Stimulated activated memory B cell treated with anti-CD40 and anti-IgM and Interleukin-4, amounts not matched to agents 10 μg/mL and 1 μg/mL and 100 μg/mL, for 72 hours (primary cell): Measurements from ENCODE around the gene GOLGB1.

Experiments used
- ATAC-seq: fragments of 150-1000 bp; cut with Tn5 transposase; 2 replicates; pipeline ENCODE4 v1.10.0; 2021
- H3K27ac Mint-ChIP-seq: one replicate; pipeline ENCODE4 v1.8.0; 2022; ENCODE audit warnings: mild to moderate bottlenecking, mixed read lengths
- H3K27me3 Mint-ChIP-seq: one replicate; pipeline ENCODE4 v1.8.0; 2022; ENCODE audit warnings: mixed read lengths
- H3K36me3 Mint-ChIP-seq: one replicate; pipeline ENCODE4 v1.8.0; 2022; ENCODE audit warnings: mixed read lengths
- H3K4me1 Mint-ChIP-seq: one replicate; pipeline ENCODE4 v1.8.0; 2022; ENCODE audit warnings: mixed read lengths
- H3K4me3 Mint-ChIP-seq: one replicate; pipeline ENCODE4 v1.8.0; 2022; ENCODE audit warnings: mild to moderate bottlenecking, moderate library complexity, mixed read lengths
- H3K9me3 Mint-ChIP-seq: one replicate; pipeline ENCODE4 v1.8.0; 2022; ENCODE audit warnings: mixed read lengths

GOLGB1 gene

DNA sequence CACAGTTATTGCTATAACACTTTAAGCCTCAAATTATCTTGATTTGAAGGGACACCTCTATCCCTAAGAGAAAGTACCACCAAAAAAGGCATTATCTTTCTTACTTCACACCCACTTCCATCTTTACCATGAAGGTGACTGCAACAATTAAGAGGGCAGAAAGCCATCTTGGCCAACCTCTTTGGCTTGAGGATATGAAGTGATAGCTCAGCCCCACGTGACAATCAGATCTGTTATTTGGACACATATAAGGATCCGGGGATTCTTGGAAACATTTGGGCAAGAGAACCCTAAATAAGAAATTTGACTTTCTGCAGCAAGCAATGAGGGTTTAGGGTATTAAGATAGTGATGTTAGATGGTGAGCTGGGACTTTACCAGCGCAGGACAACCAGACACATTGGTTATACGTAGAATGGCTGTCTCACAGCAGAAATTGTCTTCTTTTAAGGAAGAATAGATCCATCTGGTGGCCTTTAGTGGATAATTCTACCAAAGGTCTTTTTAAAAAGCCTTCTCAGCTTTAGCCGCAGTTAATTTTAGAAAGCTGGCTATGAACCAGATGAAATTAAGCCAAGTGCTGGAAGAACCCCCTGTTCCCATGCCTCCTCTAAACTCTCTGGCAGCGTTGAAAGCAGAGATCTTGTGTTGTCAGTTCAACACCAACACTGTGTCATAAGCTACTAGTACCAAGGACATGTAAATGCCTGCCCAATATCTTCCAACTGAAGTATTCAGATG is 101.2 kb downstream of the GOLGB1 start:
- peaks cover 15% of the 10 kb centered on the region for H3K4me1 Mint-ChIP-seq
- H3K27ac Mint-ChIP-seq, result no peak overlapping the region
- peaks cover 51% of the 10 kb centered on the region for H3K36me3 Mint-ChIP-seq
- H3K4me3 Mint-ChIP-seq, result no peak overlapping the region
- ATAC-seq, result no peak
- no peaks in the 10 kb centered on the region for H3K27me3 Mint-ChIP-seq
- no peaks in the 10 kb centered on the region for H3K9me3 Mint-ChIP-seq

DNA sequence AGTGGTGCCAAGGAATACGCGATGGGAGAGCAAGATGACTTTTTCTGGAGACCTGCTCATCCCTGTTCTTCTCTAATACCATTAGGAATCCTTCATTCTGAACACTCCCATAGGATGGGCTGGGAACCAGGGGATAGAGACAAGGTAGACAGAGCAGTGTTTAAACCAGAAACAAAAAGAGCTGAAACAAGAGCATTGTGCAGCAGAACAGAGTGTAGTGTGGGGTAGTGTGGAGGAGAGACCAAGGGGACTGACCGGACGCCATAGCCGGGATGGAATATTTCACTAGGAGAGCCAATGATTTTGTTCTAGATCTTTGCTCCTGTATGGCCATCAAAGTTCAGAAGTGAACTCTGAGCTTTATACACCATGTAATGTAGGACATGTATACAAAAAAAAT is 104.5 kb downstream of the GOLGB1 start:
- peaks cover 12% of the 10 kb centered on the region for H3K4me1 Mint-ChIP-seq
- H3K27me3 Mint-ChIP-seq, result no peaks in the 10 kb centered on the region
- ATAC-seq, result no peak
- peaks cover 65% of the 10 kb centered on the region for H3K36me3 Mint-ChIP-seq
- no peak overlapping the region for H3K4me3 Mint-ChIP-seq
- H3K9me3 Mint-ChIP-seq, result no peaks in the 10 kb centered on the region
- H3K27ac Mint-ChIP-seq, result peak overlapping the region; percentile 9

DNA sequence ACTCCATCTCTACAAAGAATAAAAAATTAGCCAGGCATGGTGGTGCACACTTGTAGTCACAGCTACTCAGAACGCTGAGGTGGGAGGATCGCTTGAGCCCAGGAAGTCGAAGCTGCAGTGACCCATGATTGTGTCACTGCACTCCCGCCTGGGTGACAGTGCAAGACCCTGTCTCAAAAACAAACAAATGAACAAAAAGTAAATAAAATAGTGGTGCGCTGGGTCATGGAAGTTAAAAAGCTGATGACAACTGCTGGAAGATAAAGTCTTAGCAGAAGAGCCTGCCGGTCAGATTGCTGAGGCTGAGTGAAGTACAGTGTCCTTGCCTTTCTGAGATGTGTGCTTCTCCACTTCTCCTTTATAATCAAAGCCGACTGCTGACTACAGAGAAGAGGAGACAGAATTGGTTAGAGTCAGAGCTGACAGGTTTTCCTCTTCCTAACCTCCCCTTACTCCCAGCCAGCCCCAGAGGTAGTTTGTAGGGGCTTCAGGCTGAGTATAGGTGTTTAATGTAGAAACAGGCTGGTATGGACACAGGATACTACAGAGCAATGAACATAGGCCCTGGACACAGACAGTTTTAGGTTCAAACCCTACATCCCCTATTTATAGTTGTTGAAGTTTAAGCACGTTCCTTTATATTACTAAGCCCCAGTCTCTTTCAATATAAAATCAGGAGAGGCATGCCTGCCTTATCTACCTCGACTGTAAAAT is 106.8 kb downstream of the GOLGB1 start:
- H3K4me3 Mint-ChIP-seq, result no peak overlapping the region
- H3K36me3 Mint-ChIP-seq, result peaks cover 81% of the 10 kb centered on the region
- H3K27me3 Mint-ChIP-seq, result no peaks in the 10 kb centered on the region
- no peaks in the 10 kb centered on the region for H3K9me3 Mint-ChIP-seq
- ATAC-seq, result no peak
- peaks cover 20% of the 10 kb centered on the region for H3K4me1 Mint-ChIP-seq
- H3K27ac Mint-ChIP-seq, result no peak overlapping the region

DNA sequence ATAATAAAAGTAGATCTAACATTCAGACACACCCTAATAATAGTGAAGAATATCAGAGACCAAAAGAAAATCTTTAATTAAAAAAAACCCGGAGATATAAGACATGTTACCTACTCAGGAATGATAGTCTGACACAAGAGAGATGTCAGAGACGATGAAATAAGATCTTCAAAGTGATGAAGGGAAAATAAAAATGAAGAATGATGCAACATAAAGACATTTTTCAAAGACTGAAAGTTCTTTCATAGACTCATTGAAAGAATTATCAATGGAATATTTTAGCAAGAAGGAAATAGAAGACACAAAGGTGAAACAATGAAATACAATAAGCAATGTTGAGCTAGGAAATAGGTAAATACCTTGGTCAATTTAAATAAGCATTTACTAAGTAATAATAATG is 108.4 kb downstream of the GOLGB1 start:
- Mint-ChIP-seq H3K27ac (peak overlapping the region; percentile 62), H3K4me1 (peaks cover 31% of the 10 kb centered on the region), H3K36me3 (peaks cover 89% of the 10 kb centered on the region), H3K9me3 (no peaks in the 10 kb centered on the region), H3K27me3 (no peaks in the 10 kb centered on the region), H3K4me3 (no peak overlapping the region)
- ATAC-seq, result no peak

DNA sequence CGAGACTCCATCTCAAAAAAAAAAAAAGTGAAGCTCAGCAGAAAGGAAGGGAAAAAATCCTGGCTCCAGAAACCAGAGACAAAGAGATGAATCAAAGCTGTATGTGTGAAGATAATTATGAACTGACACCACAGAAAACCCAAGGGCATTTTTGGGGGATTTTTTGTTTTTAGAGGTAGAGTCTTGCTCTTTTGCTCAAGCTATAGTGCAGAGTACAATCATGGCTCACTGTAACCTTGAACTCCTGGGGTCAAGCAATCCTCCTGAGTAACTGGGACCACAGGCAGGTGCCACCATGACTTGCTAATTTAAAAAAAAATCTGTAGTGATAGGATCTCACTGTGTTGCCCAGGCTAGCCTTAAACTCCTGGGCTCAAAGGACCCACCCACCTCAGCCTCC is 111.6 kb downstream of the GOLGB1 start:
- Mint-ChIP-seq H3K4me3 (no peak overlapping the region), H3K36me3 (peaks cover 97% of the 10 kb centered on the region), H3K9me3 (no peaks in the 10 kb centered on the region), H3K27me3 (no peaks in the 10 kb centered on the region), H3K4me1 (peaks cover 31% of the 10 kb centered on the region), H3K27ac (peak overlapping the region; percentile 56)
- peak; percentile 48 for ATAC-seq

DNA sequence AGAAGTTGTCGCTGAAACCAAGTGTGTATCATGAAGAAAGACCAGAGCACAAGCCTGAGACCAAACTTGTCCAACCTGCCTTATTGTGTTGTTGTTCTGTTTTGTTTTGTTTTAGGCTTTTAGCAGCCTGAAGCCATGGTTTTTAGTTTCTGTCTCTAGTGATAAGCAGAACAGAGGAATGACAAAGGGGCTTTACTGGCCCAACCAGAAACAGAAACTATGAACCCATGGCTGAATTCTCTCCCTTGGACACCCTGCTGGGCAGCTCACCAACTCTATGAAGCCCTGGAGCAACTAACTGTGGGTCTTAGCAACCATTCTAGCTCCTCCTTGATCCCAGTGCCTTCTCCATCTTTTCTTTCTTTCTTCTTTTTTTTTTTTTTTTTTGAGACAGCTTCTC is 119.2 kb downstream of the GOLGB1 start:
- peak overlapping the region; percentile 82 for H3K27ac Mint-ChIP-seq
- H3K4me3 Mint-ChIP-seq, result no peak overlapping the region
- no peak for ATAC-seq

DNA sequence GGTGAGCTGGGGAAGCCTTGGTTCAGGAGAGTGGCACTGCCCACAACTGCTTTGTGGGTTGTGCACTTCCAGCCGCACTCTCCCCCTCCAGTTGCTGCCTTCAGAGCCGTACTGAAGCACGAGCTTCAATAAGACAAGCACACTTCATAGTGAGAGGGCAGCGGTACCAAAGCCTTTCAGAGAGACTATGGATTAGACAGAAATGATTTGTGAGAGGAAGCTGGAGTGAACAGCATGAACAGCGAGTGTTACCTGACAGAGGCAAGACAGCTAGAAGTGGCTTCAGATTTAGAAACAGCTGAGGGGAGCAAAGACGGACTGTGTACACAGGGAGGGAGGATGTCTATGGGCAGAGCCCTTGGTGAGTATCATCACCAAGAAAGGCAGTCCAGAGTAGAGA is 119.9 kb downstream of the GOLGB1 start:
- Mint-ChIP-seq H3K27ac (no peak overlapping the region), H3K4me1 (peaks cover 15% of the 10 kb centered on the region), H3K27me3 (no peaks in the 10 kb centered on the region), H3K36me3 (peaks cover 62% of the 10 kb centered on the region), H3K9me3 (no peaks in the 10 kb centered on the region), H3K4me3 (no peak overlapping the region)
- ATAC-seq, result peak; percentile 28

More for the DNA sequence above, 119.2 kb downstream of the GOLGB1 start:
- Mint-ChIP-seq H3K36me3 (peaks cover 69% of the 10 kb centered on the region), H3K4me1 (peaks cover 15% of the 10 kb centered on the region), H3K9me3 (no peaks in the 10 kb centered on the region), H3K27me3 (no peaks in the 10 kb centered on the region)

DNA sequence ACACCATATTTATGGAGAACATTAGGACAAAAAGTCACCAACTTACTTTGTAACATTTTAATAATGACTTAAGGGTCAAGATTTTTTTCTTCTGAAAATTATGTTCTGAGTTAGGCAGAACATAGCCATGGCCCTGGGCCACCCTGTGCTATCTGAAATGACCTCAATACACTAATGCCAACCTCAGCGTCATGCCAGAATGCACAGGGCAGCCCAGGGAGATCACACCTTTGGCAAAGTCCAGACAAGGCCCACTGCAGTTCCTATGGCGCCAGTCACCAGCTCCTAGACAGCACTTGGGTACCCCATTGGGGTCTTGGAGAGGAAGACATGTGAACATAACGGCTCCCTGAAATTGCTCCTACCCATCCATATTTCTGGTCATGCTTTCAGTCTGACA is 121.9 kb downstream of the GOLGB1 start:
- H3K4me1 Mint-ChIP-seq, result peaks cover 15% of the 10 kb centered on the region
- no peaks in the 10 kb centered on the region for H3K27me3 Mint-ChIP-seq
- ATAC-seq, result no peak
- peaks cover 42% of the 10 kb centered on the region for H3K36me3 Mint-ChIP-seq
- H3K9me3 Mint-ChIP-seq, result no peaks in the 10 kb centered on the region
- peak overlapping the region; percentile 24 for H3K27ac Mint-ChIP-seq
- no peak overlapping the region for H3K4me3 Mint-ChIP-seq

DNA sequence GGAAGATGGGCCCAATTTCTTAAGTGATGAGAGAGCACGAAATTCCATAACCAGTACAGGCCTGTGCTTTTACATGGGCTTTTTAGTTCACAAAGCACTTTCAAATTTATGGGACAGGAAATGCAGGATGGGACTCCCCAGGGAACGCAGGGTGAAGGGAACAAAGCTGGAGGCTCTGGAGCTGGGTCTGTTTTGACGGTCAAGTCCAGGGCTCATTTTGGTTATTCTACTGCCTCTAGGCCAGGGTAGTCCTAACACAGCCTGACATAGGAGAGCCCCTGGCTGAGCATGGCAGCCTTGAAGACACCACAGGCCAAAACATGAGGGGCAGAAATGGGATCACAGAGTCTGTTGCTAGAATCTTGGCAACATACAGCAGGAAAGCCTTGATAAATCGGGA is 122.3 kb downstream of the GOLGB1 start:
- H3K4me1 Mint-ChIP-seq, result peaks cover 12% of the 10 kb centered on the region
- peak overlapping the region; percentile 24 for H3K27ac Mint-ChIP-seq
- no peaks in the 10 kb centered on the region for H3K9me3 Mint-ChIP-seq
- H3K36me3 Mint-ChIP-seq, result peaks cover 38% of the 10 kb centered on the region
- H3K27me3 Mint-ChIP-seq, result no peaks in the 10 kb centered on the region
- H3K4me3 Mint-ChIP-seq, result no peak overlapping the region
- no peak for ATAC-seq

DNA sequence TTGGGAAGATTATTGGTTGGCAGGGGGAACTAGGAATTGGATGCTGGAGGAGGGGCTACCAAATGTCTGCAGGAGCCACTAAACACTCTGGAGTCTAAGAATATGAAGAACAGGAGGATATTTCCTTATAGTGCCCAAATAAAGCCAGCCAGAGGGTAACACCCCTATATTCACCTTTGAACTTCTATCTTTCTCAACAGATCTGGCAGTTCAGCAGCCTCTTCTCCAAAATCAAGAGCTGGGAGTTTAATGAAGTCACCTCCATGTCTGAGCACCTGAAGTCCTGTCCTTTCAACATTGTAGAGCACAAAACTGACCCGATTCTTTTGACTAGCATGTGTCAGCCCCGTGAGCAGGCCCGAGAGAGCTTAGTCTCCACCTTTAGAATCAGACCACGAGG is 123.0 kb downstream of the GOLGB1 start:
- ATAC-seq, result no peak
- Mint-ChIP-seq H3K9me3 (no peaks in the 10 kb centered on the region), H3K27me3 (no peaks in the 10 kb centered on the region)

DNA sequence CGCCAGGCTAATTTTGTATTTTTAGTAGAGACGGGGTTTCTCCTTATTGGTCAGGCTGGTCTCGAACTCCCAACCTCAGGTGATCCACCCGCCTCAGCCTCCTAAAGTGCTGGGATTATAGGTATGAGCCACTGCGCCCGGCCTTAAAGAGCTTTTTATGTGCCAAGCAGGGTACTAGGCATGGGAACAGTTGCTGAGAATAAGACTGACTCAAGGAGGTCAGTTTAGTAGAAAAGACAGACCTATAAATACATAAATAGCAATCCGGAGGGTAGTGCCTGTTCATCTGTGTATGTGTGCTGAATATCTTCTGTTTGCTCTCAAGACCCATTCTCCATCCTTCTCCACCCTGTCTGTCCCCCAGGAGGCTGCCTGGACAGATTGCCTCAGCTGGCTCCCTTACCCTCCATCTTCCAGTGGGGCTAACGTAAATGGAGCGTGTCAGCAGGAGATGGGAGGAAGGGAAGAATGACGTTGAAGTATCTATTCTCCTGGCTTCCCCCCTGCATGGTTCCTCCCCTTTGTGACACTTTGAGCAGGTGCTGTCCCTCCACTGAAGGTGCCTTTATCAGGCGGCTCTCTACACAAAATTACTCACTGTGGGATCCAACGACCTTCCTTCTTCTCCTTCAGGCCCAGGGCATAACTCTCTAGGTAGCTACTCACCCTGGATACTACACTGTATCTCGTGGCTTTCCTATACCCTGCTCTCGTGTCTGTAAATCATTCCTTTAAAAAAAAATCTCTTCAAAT is 125.2 kb downstream of the GOLGB1 start:
- no peak overlapping the region for H3K4me3 Mint-ChIP-seq
- H3K4me1 Mint-ChIP-seq, result no peaks in the 10 kb centered on the region
- no peaks in the 10 kb centered on the region for H3K9me3 Mint-ChIP-seq
- H3K36me3 Mint-ChIP-seq, result peaks cover 9% of the 10 kb centered on the region
- no peak for ATAC-seq
- H3K27ac Mint-ChIP-seq, result no peak overlapping the region
- H3K27me3 Mint-ChIP-seq, result no peaks in the 10 kb centered on the region

More for the DNA sequence above, 123.0 kb downstream of the GOLGB1 start:
- Mint-ChIP-seq H3K4me1 (peaks cover 5% of the 10 kb centered on the region), H3K4me3 (no peak overlapping the region), H3K27ac (no peak overlapping the region), H3K36me3 (peaks cover 31% of the 10 kb centered on the region)

DNA sequence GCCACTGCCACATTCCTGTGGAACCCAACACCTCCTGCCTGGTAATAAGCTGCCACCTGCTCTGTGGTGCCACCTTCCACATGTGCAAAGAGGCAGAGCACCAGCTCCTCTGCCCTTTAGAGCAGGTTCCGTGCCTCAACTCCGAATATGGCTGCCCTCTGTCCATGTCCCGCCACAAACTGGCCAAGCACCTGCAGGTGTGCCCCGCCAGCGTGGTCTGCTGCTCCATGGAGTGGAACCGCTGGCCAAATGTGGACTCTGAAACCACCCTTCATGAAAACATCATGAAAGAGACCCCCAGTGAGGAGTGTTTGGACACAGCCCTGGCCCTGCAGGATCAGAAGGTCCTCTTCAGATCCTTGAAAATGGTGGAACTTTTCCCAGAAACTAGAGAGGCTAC is 128.1 kb downstream of the GOLGB1 start:
- no peak overlapping the region for H3K4me3 Mint-ChIP-seq
- no peak overlapping the region for H3K27ac Mint-ChIP-seq
- H3K4me1 Mint-ChIP-seq, result no peaks in the 10 kb centered on the region
- H3K9me3 Mint-ChIP-seq, result no peaks in the 10 kb centered on the region
- H3K27me3 Mint-ChIP-seq, result no peaks in the 10 kb centered on the region
- no peaks in the 10 kb centered on the region for H3K36me3 Mint-ChIP-seq
- ATAC-seq, result no peak

DNA sequence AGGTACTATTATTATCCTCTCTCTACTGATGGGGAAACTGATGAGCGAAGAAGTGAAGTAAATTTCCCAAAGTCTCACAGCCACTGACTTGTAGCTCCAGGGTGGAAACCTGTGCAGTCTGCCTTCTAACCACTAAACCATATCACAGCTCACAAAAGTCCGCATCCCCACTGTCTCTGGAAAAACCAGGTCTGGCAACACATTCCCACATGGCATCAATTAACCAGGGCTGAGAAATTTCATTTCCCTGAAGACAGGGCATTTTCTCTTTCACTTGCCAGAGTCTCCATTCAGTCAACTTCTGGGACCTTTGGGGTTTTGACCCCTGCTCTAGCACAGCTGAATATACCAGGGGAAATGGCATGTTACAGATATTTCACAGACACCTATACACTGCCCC is 129.8 kb downstream of the GOLGB1 start:
- Mint-ChIP-seq H3K4me3 (no peak overlapping the region), H3K27ac (no peak overlapping the region), H3K27me3 (no peaks in the 10 kb centered on the region), H3K4me1 (no peaks in the 10 kb centered on the region), H3K36me3 (no peaks in the 10 kb centered on the region), H3K9me3 (no peaks in the 10 kb centered on the region)
- ATAC-seq, result no peak
